BLaER1 (cell line): ENCODE results near the gene EZH2.

Experiments
- H3K27ac ChIP-seq: shearing (Covaris generic); formaldehyde crosslinking; 2 replicates; pipeline ENCODE4 v1.8.1; 2022
- H3K27me3 ChIP-seq: shearing (Covaris generic); formaldehyde crosslinking; 2 replicates; pipeline ENCODE4 v1.8.1; 2022
- H3K36me3 ChIP-seq: shearing (Covaris generic); formaldehyde crosslinking; 2 replicates; pipeline ENCODE4 v1.8.1; 2022
- H3K4me1 ChIP-seq: shearing (Covaris generic); formaldehyde crosslinking; 2 replicates; pipeline ENCODE4 v1.8.1; 2022
- H3K4me2 ChIP-seq: shearing (Covaris generic); formaldehyde crosslinking; 2 replicates; pipeline ENCODE4 v1.8.1; 2022
- H3K4me3 ChIP-seq: shearing (Covaris generic); formaldehyde crosslinking; 2 replicates; pipeline ENCODE4 v1.8.1; 2022
- H3K9ac ChIP-seq: shearing (Covaris generic); formaldehyde crosslinking; 2 replicates; pipeline ENCODE4 v1.8.1; 2022
- H3K9me3 ChIP-seq: shearing (Covaris generic); formaldehyde crosslinking; 2 replicates; pipeline ENCODE4 v1.8.1; 2022
- H4K20me1 ChIP-seq: shearing (Covaris generic); formaldehyde crosslinking; 2 replicates; pipeline ENCODE4 v1.8.1; 2022
- Cebpa-rat ChIP-seq: shearing (Covaris generic); IDR thresholded peaks from 2 replicates; pipeline ENCODE4 v1.8.1; 2022

The EZH2 gene

GRCh38 chr7:148905093-148905666, 21.1 kb upstream of the EZH2 start:
- H3K9me3 ChIP-seq, result no peaks in the 10 kb centered on the region
- H3K4me2 ChIP-seq, result no peak overlapping the region
- no peaks in the 10 kb centered on the region for H4K20me1 ChIP-seq
- H3K4me3 ChIP-seq, result no peak overlapping the region
- no peaks in the 10 kb centered on the region; the same call in 1 of the 2 replicates for H3K4me1 ChIP-seq
- H3K36me3 ChIP-seq, result no peaks in the 10 kb centered on the region
- no peak for TF ChIP-seq Cebpa-rat
- no peaks in the 10 kb centered on the region for H3K27me3 ChIP-seq
- H3K9ac ChIP-seq, result no peak overlapping the region
- no peak overlapping the region for H3K27ac ChIP-seq

- Histone ChIP-seq H3K9ac (no peak overlapping the region), H3K36me3 (no peaks in the 10 kb centered on the region), H3K4me1 (no peaks in the 10 kb centered on the region), H4K20me1 (no peaks in the 10 kb centered on the region), H3K4me2 (no peak overlapping the region), H3K27me3 (no peaks in the 10 kb centered on the region), H3K9me3 (no peaks in the 10 kb centered on the region), H3K4me3 (no peak overlapping the region), H3K27ac (no peak overlapping the region)
- TF ChIP-seq Cebpa-rat, result no peak
Measured at GRCh38 chr7:148903504-148903903, 19.4 kb upstream of the EZH2 start.

GRCh38 chr7:148901178-148901577, 17.1 kb upstream of the EZH2 start:
- Histone ChIP-seq H3K4me2 (no peak overlapping the region), H3K9ac (no peak overlapping the region), H3K4me1 (no peaks in the 10 kb centered on the region), H3K36me3 (no peaks in the 10 kb centered on the region), H4K20me1 (no peaks in the 10 kb centered on the region), H3K27me3 (no peaks in the 10 kb centered on the region), H3K4me3 (no peak overlapping the region), H3K9me3 (no peaks in the 10 kb centered on the region), H3K27ac (no peak overlapping the region)
- no peak for TF ChIP-seq Cebpa-rat

- Histone ChIP-seq H3K9ac (no peak overlapping the region), H3K4me1 (no peaks in the 10 kb centered on the region), H3K27me3 (no peaks in the 10 kb centered on the region), H4K20me1 (no peaks in the 10 kb centered on the region), H3K4me3 (no peak overlapping the region), H3K36me3 (no peaks in the 10 kb centered on the region), H3K4me2 (no peak overlapping the region), H3K27ac (no peak overlapping the region), H3K9me3 (no peaks in the 10 kb centered on the region)
- TF ChIP-seq Cebpa-rat, result no peak
Measured at GRCh38 chr7:148898845-148899484, 14.9 kb upstream of the EZH2 start.

- no peak overlapping the region for H3K4me2 ChIP-seq
- no peaks in the 10 kb centered on the region for H3K4me1 ChIP-seq
- no peak overlapping the region for H3K27ac ChIP-seq
- no peak for TF ChIP-seq Cebpa-rat
- no peaks in the 10 kb centered on the region for H3K27me3 ChIP-seq
- no peak overlapping the region for H3K9ac ChIP-seq
- H3K36me3 ChIP-seq, result no peaks in the 10 kb centered on the region
- H3K9me3 ChIP-seq, result no peaks in the 10 kb centered on the region
- H3K4me3 ChIP-seq, result no peak overlapping the region
- no peaks in the 10 kb centered on the region for H4K20me1 ChIP-seq
Measured at GRCh38 chr7:148894591-148894990, 10.5 kb upstream of the EZH2 start.

GRCh38 chr7:148893071-148893470, 9.0 kb upstream of the EZH2 start:
- Histone ChIP-seq H3K27ac (no peak overlapping the region), H3K9ac (no peak overlapping the region), H3K36me3 (no peaks in the 10 kb centered on the region), H4K20me1 (no peaks in the 10 kb centered on the region), H3K9me3 (no peaks in the 10 kb centered on the region), H3K4me3 (no peak overlapping the region), H3K4me2 (no peak overlapping the region), H3K27me3 (no peaks in the 10 kb centered on the region), H3K4me1 (no peaks in the 10 kb centered on the region)
- TF ChIP-seq Cebpa-rat, result no peak

- Histone ChIP-seq H3K27ac (no peak overlapping the region), H3K4me2 (no peak overlapping the region)
Measured at GRCh38 chr7:148888300-148888699, 4.2 kb upstream of the EZH2 start.

GRCh38 chr7:148886844-148887243, 2.8 kb upstream of the EZH2 start:
- Histone ChIP-seq H3K4me2 (no peak overlapping the region), H3K4me3 (no peak overlapping the region), H3K4me1 (peaks cover 7% of the 10 kb centered on the region), H3K27ac (no peak overlapping the region), H3K9ac (no peak overlapping the region), H3K36me3 (peaks cover 4% of the 10 kb centered on the region; the same call in 1 of the 2 replicates), H3K9me3 (no peaks in the 10 kb centered on the region), H3K27me3 (no peaks in the 10 kb centered on the region), H4K20me1 (peaks cover 15% of the 10 kb centered on the region)
- no peak for TF ChIP-seq Cebpa-rat

More at GRCh38 chr7:148888300-148888699, 4.2 kb upstream of the EZH2 start:
- Histone ChIP-seq H3K4me3 (no peak overlapping the region), H4K20me1 (peaks cover under 1% of the 10 kb centered on the region), H3K36me3 (peaks cover 4% of the 10 kb centered on the region; the same call in 1 of the 2 replicates), H3K9ac (no peak overlapping the region), H3K4me1 (no peaks in the 10 kb centered on the region), H3K27me3 (no peaks in the 10 kb centered on the region), H3K9me3 (no peaks in the 10 kb centered on the region)
- TF ChIP-seq Cebpa-rat, result no peak

- H3K27me3 ChIP-seq, result no peaks in the 10 kb centered on the region
- peaks cover 20% of the 10 kb centered on the region for H3K4me1 ChIP-seq
- no peaks in the 10 kb centered on the region; the same call in 1 of the 2 replicates for H3K9me3 ChIP-seq
- H3K4me3 ChIP-seq, result peak overlapping the region; percentile 97
- H3K36me3 ChIP-seq, result peaks cover 9% of the 10 kb centered on the region; the same call in 1 of the 2 replicates
- TF ChIP-seq Cebpa-rat, result no peak
- H3K4me2 ChIP-seq, result peak overlapping the region; percentile 66
- peaks cover 39% of the 10 kb centered on the region for H4K20me1 ChIP-seq
- H3K9ac ChIP-seq, result peak overlapping the region; percentile 99
- peak overlapping the region; percentile 98 for H3K27ac ChIP-seq
Measured at GRCh38 chr7:148884299-148885022, 370 bp upstream of the EZH2 start.
